MCF 10A (cell line): Measurements from ENCODE around the gene CCDC88B. TPM values are rescaled to one million over a fixed set of nuclear protein-coding genes. Genes with fewer than 3 reads are reported as not detected.

Experiments
- BruUV-seq: library from RNA; stranded (reverse); fragments of 400-500 nt; replicated peaks from 2 replicates; lab custom pipeline; 2021; lab: Mats Ljungman, UMichigan
- CTCF ChIA-PET: fragments of 300-600 bp; sonication (Branson Sonifier 250); formaldehyde crosslinking; extraction: SDS; loops from one replicate; lab custom pipeline; 2021; ENCODE audit warnings: antibody characterized with exemption, inconsistent platforms; lab: Yijun Ruan, JAX
- POLR2A ChIA-PET: fragments of 300-600, 350-650 bp; sonication (Branson Sonifier 250); formaldehyde crosslinking; extraction: SDS; loops from one replicate; lab custom pipeline; 2020; ENCODE audit warnings: antibody characterized with exemption, inconsistent platforms; lab: Yijun Ruan, JAX
- DNase-seq: peaks from one replicate; pipeline ENCODE4 v3.0.0-alpha.2; 2018; ENCODE audit not compliant: unreplicated experiment
- H3K27ac Mint-ChIP-seq: one replicate; pipeline ENCODE4 v1.8.0; 2022; ENCODE audit warnings: mild to moderate bottlenecking, low read depth, mixed read lengths; ENCODE audit not compliant: unreplicated experiment
- H3K27me3 Mint-ChIP-seq: one replicate; pipeline ENCODE4 v1.8.0; 2022; ENCODE audit warnings: mixed read lengths; ENCODE audit not compliant: insufficient read depth, unreplicated experiment
- H3K36me3 Mint-ChIP-seq: one replicate; pipeline ENCODE4 v1.8.0; 2022; ENCODE audit warnings: mild to moderate bottlenecking, moderate library complexity, mixed read lengths; ENCODE audit not compliant: insufficient read depth, unreplicated experiment
- H3K4me1 Mint-ChIP-seq: one replicate; pipeline ENCODE4 v1.8.0; 2022; ENCODE audit warnings: mixed read lengths; ENCODE audit not compliant: insufficient read depth, unreplicated experiment
- H3K4me3 Mint-ChIP-seq: one replicate; pipeline ENCODE4 v1.8.0; 2022; ENCODE audit warnings: mild to moderate bottlenecking, moderate library complexity, mixed read lengths; ENCODE audit not compliant: unreplicated experiment
- H3K9me3 Mint-ChIP-seq: one replicate; pipeline ENCODE4 v1.8.0; 2022; ENCODE audit warnings: mixed read lengths; ENCODE audit not compliant: unreplicated experiment
- CTCF ChIP-seq: fragments of 200-600 bp; IDR thresholded peaks from one replicate; pipeline ENCODE4 v1.8.0; 2022; ENCODE audit warnings: antibody characterized with exemption, mild to moderate bottlenecking; ENCODE audit not compliant: unreplicated experiment
- intact Hi-C: fragments of 100-400 bp; cut with micrococcal nuclease; formaldehyde crosslinking; loops from 2 replicates; pipeline ENCODE4 v1.14.1; 2022
- total RNA-seq: library from RNA; stranded (reverse); gene quantifications from 2 replicates; pipeline ENCODE4 v1.2.3, GENCODE V29; 2022

Gene CCDC88B
- total RNA-seq, 1 experiment from 2014 or later = 4.2 TPM

GRCh38 chr11:64327993-64328392, 12.0 kb upstream of the CCDC88B start:
- CTCF ChIA-PET = interaction anchor here (1.5 kb wide), 1 partner anchor 23 kb away, joined by 5 read pairs; no protein-coding TSS in a partner anchor
- POLR2A ChIA-PET = interaction anchor here (1.6 kb wide), 1 partner anchor 10 kb away, joined by 4 read pairs; the partner anchor contains the start of gene PRDX5

DNA sequence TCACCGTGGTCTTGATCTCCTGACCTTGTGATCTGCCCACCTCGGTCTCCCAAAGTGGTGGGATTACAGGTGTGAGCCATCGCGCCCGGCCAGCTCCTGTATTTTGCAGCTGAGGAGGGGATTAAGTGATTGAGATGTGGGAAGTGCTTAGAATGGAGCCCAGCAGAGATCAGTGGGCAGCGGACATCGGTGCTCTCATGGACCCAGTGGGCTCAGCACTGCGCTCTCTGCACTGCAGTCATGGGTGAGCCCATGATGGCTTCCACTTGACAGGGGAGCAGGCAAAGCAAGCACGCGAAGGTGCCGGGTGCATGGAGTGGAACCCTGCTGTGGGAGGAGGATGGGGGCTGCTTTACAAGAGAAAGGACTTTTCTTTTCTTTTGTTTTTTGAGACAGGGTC, 9.1 kb upstream of the CCDC88B start:
- Mint-ChIP-seq H3K27me3 (no peaks in the 10 kb centered on the region), H3K4me1 (peaks cover 20% of the 10 kb centered on the region), H3K36me3 (no peaks in the 10 kb centered on the region), H3K27ac (peak overlapping the region; percentile 61), H3K4me3 (no peak overlapping the region), H3K9me3 (no peaks in the 10 kb centered on the region)
- DNase-seq = no peak
- POLR2A ChIA-PET = interaction anchor here (0.8 to 15.4 kb wide), 16 partner anchors 7 to 150 kb away, joined by 3 to 285 read pairs (median 6); partner anchors contain the start of genes ESRRA, FKBP2, PPP1R14B and PRDX5
- intact Hi-C loops = loop anchor here (1.0 kb wide), 1 partner anchor 13 kb away; the partner anchor contains the start of gene PRDX5
- CTCF ChIA-PET = interaction anchor here (0.6 to 11.4 kb wide), 15 partner anchors 8 to 426 kb away, joined by 3 to 135 read pairs (median 5); partner anchors contain the start of genes CATSPERZ, ESRRA, PRDX5 and TRMT112
- no TSS peak for BruUV-seq
- TF ChIP-seq CTCF = no peak

More at GRCh38 chr11:64327993-64328392, 12.0 kb upstream of the CCDC88B start:
- peaks cover 2% of the 10 kb centered on the region for H3K36me3 Mint-ChIP-seq
- H3K27ac Mint-ChIP-seq = no peak overlapping the region
- no peaks in the 10 kb centered on the region for H3K27me3 Mint-ChIP-seq
- no peak for DNase-seq
- intact Hi-C loops = no loop called here
- no peak overlapping the region for H3K4me3 Mint-ChIP-seq
- no peaks in the 10 kb centered on the region for H3K9me3 Mint-ChIP-seq
- no peak for TF ChIP-seq CTCF
- no TSS peak for BruUV-seq
- peaks cover 14% of the 10 kb centered on the region for H3K4me1 Mint-ChIP-seq

DNA sequence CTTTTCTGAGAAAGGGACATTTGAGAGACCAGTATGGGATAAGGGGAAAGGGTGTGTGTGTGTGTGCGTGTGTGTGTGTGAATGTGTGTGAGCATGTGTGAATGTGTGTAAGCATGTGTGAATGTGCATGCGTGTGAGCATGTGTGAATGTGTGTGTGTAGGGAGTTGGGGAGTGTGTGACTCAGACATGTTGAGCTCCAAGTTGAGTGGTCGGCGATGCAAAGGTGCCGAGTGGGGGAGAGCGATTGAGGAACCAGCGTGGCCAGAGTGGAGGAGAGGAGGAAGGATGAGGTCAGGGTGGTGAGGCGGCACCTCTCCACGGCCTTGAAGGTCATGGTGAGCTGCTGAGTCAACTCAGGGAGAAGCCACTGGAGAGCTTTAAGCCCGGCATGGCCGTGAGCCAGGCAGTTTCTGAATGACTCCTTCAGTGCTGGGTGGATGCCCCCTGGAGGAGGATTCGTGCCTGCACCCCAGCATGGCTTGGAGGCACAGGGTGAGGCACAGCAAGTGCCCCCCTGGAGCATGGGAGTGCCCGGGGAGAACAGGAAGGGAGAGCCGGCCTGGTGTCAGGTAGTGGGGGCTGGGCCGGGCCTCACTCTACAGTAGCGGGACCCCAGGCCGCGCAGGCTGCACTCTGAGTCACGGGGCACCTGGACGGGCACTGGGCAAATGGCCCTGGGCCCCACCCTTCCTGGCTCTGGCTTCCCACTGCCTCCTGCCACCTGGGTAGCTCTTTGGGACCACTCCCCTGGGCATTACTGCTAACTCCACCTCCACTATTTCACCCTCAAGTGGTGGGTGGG, 8.2 kb upstream of the CCDC88B start:
- H3K4me1 Mint-ChIP-seq = peaks cover 20% of the 10 kb centered on the region
- no peaks in the 10 kb centered on the region for H3K9me3 Mint-ChIP-seq
- peak overlapping the region; percentile 8 for H3K4me3 Mint-ChIP-seq
- no peaks in the 10 kb centered on the region for H3K27me3 Mint-ChIP-seq
- CTCF ChIA-PET = interaction anchor here (0.6 to 11.4 kb wide), 32 partner anchors 9 to 1738 kb away, joined by 3 to 135 read pairs (median 4); partner anchors contain the start of genes BAD, CATSPERZ, ESRRA and PACS1
- BruUV-seq = no TSS peak
- peak; percentile 98 for DNase-seq
- H3K36me3 Mint-ChIP-seq = no peaks in the 10 kb centered on the region
- peak; percentile 79 for TF ChIP-seq CTCF
- intact Hi-C loops = loop anchor here (1.0 kb wide), 1 partner anchor 13 kb away; the partner anchor contains the start of gene PRDX5
- H3K27ac Mint-ChIP-seq = peak overlapping the region; percentile 61
- POLR2A ChIA-PET = interaction anchor here (0.6 to 15.4 kb wide), 24 partner anchors 8 to 851 kb away, joined by 3 to 285 read pairs (median 5); partner anchors contain the start of genes ESRRA, FKBP2, PPP1R14B and PRDX5

DNA sequence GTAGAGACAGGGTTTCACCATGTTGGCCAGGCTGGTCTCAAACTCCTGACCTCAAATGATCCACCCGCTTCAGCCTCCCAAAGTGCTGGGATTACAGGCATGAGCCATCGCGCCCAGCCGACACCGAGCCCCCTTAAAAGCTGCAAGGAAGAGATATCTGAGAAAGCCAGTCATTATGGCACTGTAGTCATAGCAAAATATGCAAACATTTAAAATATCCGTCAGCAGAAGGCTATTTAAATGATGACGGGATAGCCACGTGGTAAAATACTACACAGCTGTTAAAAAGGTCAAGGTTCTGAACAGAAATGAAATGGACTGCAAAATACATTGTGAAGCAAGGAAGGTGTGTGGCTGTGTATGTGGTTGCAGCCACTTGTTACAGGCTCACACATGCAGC, 6.4 kb upstream of the CCDC88B start:
- Mint-ChIP-seq H3K4me3 (no peak overlapping the region), H3K4me1 (peaks cover 20% of the 10 kb centered on the region), H3K27ac (peak overlapping the region; percentile 2), H3K9me3 (no peaks in the 10 kb centered on the region), H3K27me3 (no peaks in the 10 kb centered on the region), H3K36me3 (no peaks in the 10 kb centered on the region)
- CTCF ChIA-PET = interaction anchor here (1.0 to 11.4 kb wide), 7 partner anchors 9 to 82 kb away, joined by 5 to 135 read pairs (median 20); partner anchors contain the start of genes CATSPERZ, PLCB3, PRDX5 and TRMT112
- TF ChIP-seq CTCF = no peak
- intact Hi-C loops = no loop called here
- POLR2A ChIA-PET = interaction anchor here (1.2 to 15.4 kb wide), 7 partner anchors 8 to 29 kb away, joined by 4 to 285 read pairs (median 25); partner anchors contain the start of genes ESRRA, PRDX5 and TRMT112
- no peak for DNase-seq
- BruUV-seq = no TSS peak
